ENCODE measurements around the gene ST7.

GRCh38 chr7:116967254-116967922 lies 14.1 kb downstream of the ST7 start:
- no peak for TF ChIP-seq CTCF (conservative IDR thresholded peaks at IDR 0.05 in 1 of 2, IDR thresholded peaks at IDR 0.05 in 1 of 2; ENCODE audit: extremely low read depth in 1 of 2, insufficient read depth in 1 of 2, low read depth in 1 of 2, low read length in 2 of 2)
- no peak for TF ChIP-seq EZH2 (IDR thresholded peaks at IDR 0.05; ENCODE audit: borderline replicate concordance, low read length)

Data from mammary epithelial cell (primary cell).